GM12872 (cell line): ENCODE measurements around the gene MYH3.

Source experiments
- TF ChIP-seq, protein P1 (sequence below): IDR thresholded peaks from 3 replicates; pipeline ENCODE4 v1.5.1; 2011; ENCODE audit warnings: low read depth, mild to moderate bottlenecking, low read length, moderate library complexity; ENCODE audit not compliant: insufficient read depth

The MYH3 gene

DNA sequence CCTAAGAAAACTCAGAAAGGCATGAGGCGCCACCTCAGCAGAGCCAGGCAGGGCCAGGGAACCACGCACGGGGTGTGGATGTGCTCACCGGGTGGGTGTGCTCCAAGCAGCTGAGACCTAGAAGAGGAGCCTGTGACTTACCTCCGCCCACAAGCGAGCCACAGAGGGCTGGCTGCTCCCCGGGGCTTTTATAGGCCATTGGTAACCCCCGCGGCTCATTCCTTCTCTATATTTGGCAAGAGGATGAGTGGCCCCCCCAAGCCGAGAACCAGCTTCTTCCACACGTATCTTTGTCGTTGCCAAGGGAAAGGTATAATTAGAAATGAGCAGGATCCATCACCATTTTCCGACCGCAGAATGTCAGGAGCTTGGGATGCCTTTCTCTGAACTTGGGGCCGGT is at the start of gene MYH3:
MYH3 (minus strand) TSS at position 162 of the 400 bp plus-strand sequence. CDS start 2,245 bp downstream, outside the sequence.
- TF ChIP-seq, protein P1, sequence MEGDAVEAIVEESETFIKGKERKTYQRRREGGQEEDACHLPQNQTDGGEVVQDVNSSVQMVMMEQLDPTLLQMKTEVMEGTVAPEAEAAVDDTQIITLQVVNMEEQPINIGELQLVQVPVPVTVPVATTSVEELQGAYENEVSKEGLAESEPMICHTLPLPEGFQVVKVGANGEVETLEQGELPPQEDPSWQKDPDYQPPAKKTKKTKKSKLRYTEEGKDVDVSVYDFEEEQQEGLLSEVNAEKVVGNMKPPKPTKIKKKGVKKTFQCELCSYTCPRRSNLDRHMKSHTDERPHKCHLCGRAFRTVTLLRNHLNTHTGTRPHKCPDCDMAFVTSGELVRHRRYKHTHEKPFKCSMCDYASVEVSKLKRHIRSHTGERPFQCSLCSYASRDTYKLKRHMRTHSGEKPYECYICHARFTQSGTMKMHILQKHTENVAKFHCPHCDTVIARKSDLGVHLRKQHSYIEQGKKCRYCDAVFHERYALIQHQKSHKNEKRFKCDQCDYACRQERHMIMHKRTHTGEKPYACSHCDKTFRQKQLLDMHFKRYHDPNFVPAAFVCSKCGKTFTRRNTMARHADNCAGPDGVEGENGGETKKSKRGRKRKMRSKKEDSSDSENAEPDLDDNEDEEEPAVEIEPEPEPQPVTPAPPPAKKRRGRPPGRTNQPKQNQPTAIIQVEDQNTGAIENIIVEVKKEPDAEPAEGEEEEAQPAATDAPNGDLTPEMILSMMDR: no peak

DNA sequence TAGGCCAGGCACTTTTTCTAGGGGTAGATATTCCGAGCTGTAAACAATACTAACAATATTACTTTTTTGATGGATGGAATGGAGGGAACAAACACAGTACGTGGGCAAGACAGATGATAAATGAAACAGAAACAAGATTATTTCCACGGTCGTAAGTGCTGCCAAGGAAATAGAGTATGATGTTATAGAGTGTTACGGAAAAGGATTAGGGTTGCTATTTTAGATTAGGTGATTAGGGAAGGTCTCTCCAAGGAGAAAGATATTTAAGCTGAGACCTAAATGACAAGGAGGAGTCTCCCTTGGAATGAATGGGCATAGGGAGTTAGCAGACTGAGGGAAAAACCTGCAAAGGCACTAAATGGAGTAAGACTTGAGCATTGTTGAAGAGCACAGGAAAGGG is 48.6 kb upstream of the MYH3 start:
- TF ChIP-seq, protein P1: no peak

DNA sequence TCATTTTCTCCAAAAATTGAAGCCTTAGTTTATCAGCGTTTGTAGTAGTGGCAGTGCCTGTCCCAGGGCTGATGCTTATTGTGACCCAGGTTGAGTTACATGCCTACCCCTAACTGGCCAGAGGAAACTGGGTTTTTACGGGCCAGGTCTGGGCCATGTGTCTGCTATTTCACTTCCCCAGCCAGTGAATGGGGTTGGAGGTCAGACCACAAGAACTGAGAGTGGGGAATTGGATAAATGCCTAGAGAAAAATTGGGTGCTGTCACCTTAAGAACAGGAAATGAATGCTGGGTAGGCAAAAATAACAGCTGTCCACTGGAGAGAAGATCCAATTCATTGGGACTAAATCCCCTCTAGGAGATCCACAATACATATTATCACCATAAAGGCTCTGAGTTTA is 45.5 kb upstream of the MYH3 start:
- TF ChIP-seq, protein P1: no peak

GRCh38 chr17:10699856-10700255 is 42.7 kb upstream of the MYH3 start:
- TF ChIP-seq, protein P1: no peak

- TF ChIP-seq, protein P1: no peak
Measured at GRCh38 chr17:10698096-10698818, 41.1 kb upstream of the MYH3 start.

- TF ChIP-seq, protein P1: peak; percentile 46; the same call in 2 of the 3 replicates
Measured at GRCh38 chr17:10697092-10698081, 40.3 kb upstream of the MYH3 start, which contains the start of the genes ADPRM and SCO1. Gene ADPRM (plus strand): TSS chr17:10697594. CDS start chr17:10704927, 7,333 bp downstream. Gene SCO1 (minus strand): TSS chr17:10697533. CDS start chr17:10697507, 26 bp downstream.

GRCh38 chr17:10687499-10687898 is 30.4 kb upstream of the MYH3 start:
- TF ChIP-seq, protein P1: no peak
